Endothelial cell of hepatic sinusoid (primary cell): ENCODE measurements around the gene IL3RA.

Experiments used
- in situ Hi-C: cut with HindIII; loops from 2 replicates; pipeline ENCODE4 v1.10.0; 2017; ENCODE audit warnings: low sequenced_read_pairs

IL3RA gene

GRCh38 chrX:1380672-1381233, 44.2 kb downstream of the IL3RA start:
- in situ Hi-C loops = no loop called here

- in situ Hi-C loops = no loop called here
Measured at GRCh38 chrX:1384658-1385252, 48.2 kb downstream of the IL3RA start.

- in situ Hi-C loops = no loop called here
Measured at GRCh38 chrX:1385253-1386223, 49.0 kb downstream of the IL3RA start.

GRCh38 chrX:1386338-1387127, 49.9 kb downstream of the IL3RA start:
- in situ Hi-C loops = no loop called here

- in situ Hi-C loops = no loop called here
Measured at GRCh38 chrX:1387141-1387776, 50.7 kb downstream of the IL3RA start.

GRCh38 chrX:1388651-1389050, 52.1 kb downstream of the IL3RA start:
- in situ Hi-C loops = no loop called here

GRCh38 chrX:1389181-1389992, 52.8 kb downstream of the IL3RA start:
- in situ Hi-C loops = no loop called here

GRCh38 chrX:1389993-1390285, 53.4 kb downstream of the IL3RA start:
- in situ Hi-C loops = no loop called here

- in situ Hi-C loops = no loop called here
Measured at GRCh38 chrX:1390621-1391369, 54.2 kb downstream of the IL3RA start.

- in situ Hi-C loops = no loop called here
Measured at GRCh38 chrX:1391370-1391706, 54.8 kb downstream of the IL3RA start.

- in situ Hi-C loops = no loop called here
Measured at GRCh38 chrX:1391707-1392375, 55.3 kb downstream of the IL3RA start, which contains the start of gene SLC25A6. Gene SLC25A6 (minus strand): TSS chrX:1392113. CDS start chrX:1392009, 104 bp downstream.

- in situ Hi-C loops = no loop called here
Measured at GRCh38 chrX:1392376-1393068, 55.9 kb downstream of the IL3RA start.

GRCh38 chrX:1393871-1394615, 57.5 kb downstream of the IL3RA start:
- in situ Hi-C loops = no loop called here

GRCh38 chrX:1394731-1395501, 58.3 kb downstream of the IL3RA start:
- in situ Hi-C loops = no loop called here

- in situ Hi-C loops = no loop called here
Measured at GRCh38 chrX:1395646-1396216, 59.1 kb downstream of the IL3RA start.

- in situ Hi-C loops = no loop called here
Measured at GRCh38 chrX:1397001-1397400, 60.4 kb downstream of the IL3RA start.
